Stimulated activated effector memory CD8-positive, alpha-beta T cell treated with anti-CD3 and anti-CD28 coated beads, Interleukin-12 subunit alpha, Interleukin-12 subunit beta, amount 100 ng/mL, for 72 hours (primary cell): Measurements from ENCODE around the gene LIF.

ENCODE experiments used
- ATAC-seq: fragments of 150-1000 bp; cut with Tn5 transposase; 2 replicates; pipeline ENCODE4 v1.10.0; 2021
- DNase-seq, 2 donors: peaks; one replicate each; pipeline ENCODE4 v3.0.0; 2021 to 2022; ENCODE audit warnings: low spot score in 2 of 2
- H3K27ac Mint-ChIP-seq: one replicate; pipeline ENCODE4 v1.8.0; 2022; ENCODE audit warnings: mild to moderate bottlenecking, mixed read lengths
- H3K36me3 Mint-ChIP-seq: one replicate; pipeline ENCODE4 v1.8.0; 2022; ENCODE audit warnings: mild to moderate bottlenecking, mixed read lengths
- H3K4me1 Mint-ChIP-seq: one replicate; pipeline ENCODE4 v1.8.0; 2022; ENCODE audit warnings: mixed read lengths
- H3K4me3 Mint-ChIP-seq: one replicate; pipeline ENCODE4 v1.8.0; 2022; ENCODE audit warnings: mild to moderate bottlenecking, mixed read lengths
- H3K9me3 Mint-ChIP-seq: one replicate; pipeline ENCODE4 v1.8.0; 2022; ENCODE audit warnings: mixed read lengths

LIF gene

DNA sequence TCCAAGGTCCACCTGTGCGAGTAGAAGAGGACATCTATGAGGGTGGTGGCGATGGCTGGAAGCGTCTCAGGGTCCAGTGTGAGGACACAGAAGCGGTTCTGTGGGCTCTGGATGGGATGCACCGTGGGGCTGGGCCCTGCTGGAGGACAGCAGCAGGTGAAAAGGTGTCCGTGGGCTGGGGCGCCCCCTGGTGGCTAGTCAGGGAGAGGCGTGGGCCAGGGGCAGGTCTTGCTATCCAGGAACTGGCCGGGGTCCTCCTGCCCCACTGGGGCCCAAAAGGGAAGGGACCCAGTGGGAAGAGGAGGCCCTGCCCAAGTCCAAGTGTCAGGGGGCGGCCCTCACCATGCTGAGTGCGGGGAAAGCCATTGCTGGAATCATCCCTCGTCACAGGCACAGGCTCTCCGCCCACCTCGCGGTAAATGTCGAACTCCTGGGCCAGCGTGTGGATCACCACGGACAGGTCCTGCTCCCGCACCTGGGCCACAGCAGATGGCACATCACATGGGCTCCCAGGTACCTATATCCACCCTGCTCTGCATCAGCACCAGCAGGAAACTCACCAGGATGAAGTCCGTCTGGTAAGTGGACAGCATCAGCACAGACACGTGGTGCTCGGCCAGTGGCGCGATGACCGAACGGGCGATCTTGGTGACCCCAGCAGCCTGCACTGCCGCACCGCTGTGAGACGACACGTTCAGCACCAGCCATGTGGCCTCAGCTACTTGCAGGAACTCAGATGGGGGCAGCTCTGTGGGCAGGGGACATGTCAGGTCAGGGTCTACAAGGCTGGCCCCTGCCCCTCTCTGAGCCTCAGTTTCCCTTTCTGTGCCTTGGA, 40.5 kb upstream of the LIF start:
- peak overlapping the region; percentile 84 for H3K4me3 Mint-ChIP-seq
- H3K9me3 Mint-ChIP-seq: no peaks in the 10 kb centered on the region

DNA sequence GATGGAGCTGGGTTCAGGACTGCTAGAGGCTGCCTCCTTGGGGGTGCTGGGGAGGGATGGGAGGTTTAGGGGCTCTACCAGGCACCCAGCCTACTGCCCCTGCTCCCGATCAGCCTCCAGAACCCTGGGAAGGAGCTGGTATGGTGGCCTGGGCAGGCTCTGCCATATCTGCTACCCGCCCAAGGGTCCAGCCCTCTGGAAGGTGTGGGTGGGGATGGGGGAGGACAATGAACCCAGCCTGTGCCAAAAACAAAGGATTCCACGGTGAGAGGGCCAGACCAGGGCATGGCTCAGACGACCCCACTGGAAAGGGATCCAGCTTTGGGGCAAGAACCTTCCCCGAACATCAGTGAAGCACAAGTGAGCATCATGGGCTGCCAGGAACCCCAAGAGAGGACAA, 39.8 kb upstream of the LIF start:
- ATAC-seq: no peak
- no peak for DNase-seq
- Mint-ChIP-seq H3K4me1 (peaks cover 41% of the 10 kb centered on the region), H3K36me3 (peaks cover 10% of the 10 kb centered on the region), H3K9me3 (no peaks in the 10 kb centered on the region), H3K4me3 (no peak overlapping the region), H3K27ac (peak overlapping the region; percentile 34)

More for the DNA sequence above, 40.5 kb upstream of the LIF start:
- peak; percentile 93 to 94 for DNase-seq
- H3K4me1 Mint-ChIP-seq: peaks cover 47% of the 10 kb centered on the region
- ATAC-seq: peak; percentile 48
- H3K27ac Mint-ChIP-seq: peak overlapping the region; percentile 34
- H3K36me3 Mint-ChIP-seq: peaks cover 13% of the 10 kb centered on the region

DNA sequence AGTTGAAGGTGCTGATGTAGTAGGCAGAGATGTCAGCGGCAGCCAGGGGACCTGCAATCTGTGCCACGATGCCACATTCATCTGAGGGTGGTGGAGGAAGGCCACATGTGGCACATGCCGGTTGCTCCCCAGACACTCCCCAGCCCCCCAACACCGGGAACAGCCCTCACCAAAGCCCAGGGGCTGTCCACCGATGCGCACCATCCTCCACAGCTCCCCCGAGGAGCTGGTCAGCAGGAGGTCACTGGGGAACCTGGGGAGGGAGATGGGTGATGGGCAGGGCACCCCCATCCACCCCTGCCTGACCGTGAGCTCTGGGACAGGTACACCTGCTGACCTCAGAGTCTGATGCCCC, 39.3 kb upstream of the LIF start:
- DNase-seq (no peak), ATAC-seq (no peak)
- Mint-ChIP-seq H3K4me1 (peaks cover 39% of the 10 kb centered on the region), H3K9me3 (no peaks in the 10 kb centered on the region), H3K36me3 (peaks cover 10% of the 10 kb centered on the region), H3K4me3 (no peak overlapping the region), H3K27ac (no peak overlapping the region)

- ATAC-seq: no peak
- Mint-ChIP-seq H3K9me3 (no peaks in the 10 kb centered on the region), H3K4me3 (no peak overlapping the region), H3K27ac (peak overlapping the region; percentile 56), H3K4me1 (peaks cover 34% of the 10 kb centered on the region), H3K36me3 (peaks cover 10% of the 10 kb centered on the region)
- DNase-seq: no peak
Measured at GRCh38 chr22:30285176-30285845, 38.8 kb upstream of the LIF start.

GRCh38 chr22:30284666-30285065, 38.1 kb upstream of the LIF start:
- H3K4me1 Mint-ChIP-seq: peaks cover 31% of the 10 kb centered on the region
- ATAC-seq (no peak), DNase-seq (no peak)
- no peak overlapping the region for H3K4me3 Mint-ChIP-seq
- peaks cover 5% of the 10 kb centered on the region for H3K36me3 Mint-ChIP-seq
- peak overlapping the region; percentile 56 for H3K27ac Mint-ChIP-seq
- no peaks in the 10 kb centered on the region for H3K9me3 Mint-ChIP-seq

DNA sequence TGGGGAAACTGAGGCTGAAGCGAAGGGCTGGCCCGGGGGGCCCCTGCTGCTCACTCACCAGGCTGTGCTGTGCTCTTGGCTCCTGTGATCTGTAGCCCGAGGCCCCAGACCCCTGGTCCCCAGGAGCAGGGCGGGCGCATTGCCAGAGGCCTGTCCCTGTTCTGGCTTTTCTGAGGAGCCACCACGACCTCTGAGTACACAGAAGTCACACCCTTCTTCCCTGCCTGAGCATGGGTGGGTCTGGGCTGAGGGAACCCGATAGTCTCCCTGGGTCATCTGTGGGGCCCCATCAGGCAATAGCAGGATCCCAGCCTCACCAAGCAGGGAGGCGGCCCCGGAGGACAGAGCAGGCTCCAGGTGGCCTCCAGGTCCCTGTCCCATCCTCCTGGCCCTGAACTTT, 37.6 kb upstream of the LIF start:
- DNase-seq: no peak
- no peaks in the 10 kb centered on the region for H3K9me3 Mint-ChIP-seq

DNA sequence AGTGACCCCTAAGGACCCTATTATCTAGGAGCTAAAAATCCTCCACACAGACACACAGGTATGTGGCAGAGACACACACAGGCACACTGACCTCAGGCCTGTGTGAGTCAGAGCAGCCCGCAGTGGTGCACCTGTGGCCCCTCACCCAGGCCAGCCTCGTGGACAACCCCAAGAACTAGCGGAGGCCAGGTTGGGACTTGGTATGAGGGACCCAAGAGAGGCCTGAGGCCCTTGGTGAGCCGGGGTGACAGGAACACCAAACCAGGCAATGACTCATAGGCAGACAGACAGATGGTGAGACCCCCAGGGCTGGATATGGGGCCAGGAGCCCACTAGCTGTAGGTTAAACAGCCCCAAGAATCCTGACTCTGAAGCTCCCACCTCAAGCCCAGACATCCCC, 36.8 kb upstream of the LIF start:
- peak overlapping the region; percentile 68 for H3K27ac Mint-ChIP-seq

More for the DNA sequence above, 37.6 kb upstream of the LIF start:
- Mint-ChIP-seq H3K27ac (peak overlapping the region; percentile 56), H3K36me3 (no peaks in the 10 kb centered on the region), H3K4me1 (peaks cover 34% of the 10 kb centered on the region), H3K4me3 (no peak overlapping the region)
- no peak for ATAC-seq

DNA sequence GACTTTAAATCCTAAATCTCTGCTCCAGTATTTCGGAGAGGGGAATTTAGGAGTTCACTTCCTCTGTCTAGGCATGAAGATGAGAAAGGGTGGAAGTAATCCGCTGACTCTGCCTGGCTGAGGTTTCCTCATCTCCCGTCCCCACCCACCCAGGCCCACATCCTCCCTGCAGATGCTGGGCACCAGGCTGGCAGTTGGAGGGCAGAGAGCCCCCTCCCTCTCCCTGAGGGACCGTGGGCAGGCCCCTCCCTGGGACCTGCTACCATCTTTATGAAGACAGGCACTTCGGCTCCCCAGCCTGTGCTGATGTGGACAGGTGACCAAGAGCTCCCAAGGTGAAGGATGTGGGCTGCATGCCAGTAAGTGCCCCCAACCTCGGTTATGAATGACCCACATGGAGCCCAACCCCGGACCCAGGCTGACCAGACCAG, 36.1 kb upstream of the LIF start:
- H3K36me3 Mint-ChIP-seq: no peaks in the 10 kb centered on the region

More for the DNA sequence above, 36.8 kb upstream of the LIF start:
- peaks cover 37% of the 10 kb centered on the region for H3K4me1 Mint-ChIP-seq
- DNase-seq (no peak), ATAC-seq (no peak)
- no peak overlapping the region for H3K4me3 Mint-ChIP-seq
- no peaks in the 10 kb centered on the region for H3K36me3 Mint-ChIP-seq
- H3K9me3 Mint-ChIP-seq: no peaks in the 10 kb centered on the region

DNA sequence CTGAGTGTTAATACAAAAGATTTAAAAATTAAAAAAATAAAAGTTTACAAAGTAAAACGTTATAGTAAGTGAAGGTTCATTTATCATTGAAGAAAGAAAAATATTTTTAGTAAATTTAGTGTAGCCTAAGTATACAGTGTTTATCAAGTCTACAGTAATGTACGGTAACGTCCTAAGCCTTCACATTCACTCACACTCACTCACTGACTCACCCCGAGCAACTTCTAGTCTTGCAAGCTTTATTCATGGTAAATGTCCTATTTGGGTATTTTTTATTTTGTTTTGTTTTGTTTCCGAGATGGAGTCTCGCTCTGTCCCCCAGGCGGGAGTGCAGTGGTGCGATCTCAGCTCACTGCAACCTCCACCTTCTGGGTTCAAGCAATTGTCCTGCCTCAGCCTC, 33.9 kb upstream of the LIF start:
- H3K27ac Mint-ChIP-seq: no peak overlapping the region

More for the DNA sequence above, 36.1 kb upstream of the LIF start:
- Mint-ChIP-seq H3K27ac (peak overlapping the region; percentile 68), H3K9me3 (no peaks in the 10 kb centered on the region), H3K4me1 (peaks cover 37% of the 10 kb centered on the region), H3K4me3 (no peak overlapping the region)
- ATAC-seq (no peak), DNase-seq (no peak)

DNA sequence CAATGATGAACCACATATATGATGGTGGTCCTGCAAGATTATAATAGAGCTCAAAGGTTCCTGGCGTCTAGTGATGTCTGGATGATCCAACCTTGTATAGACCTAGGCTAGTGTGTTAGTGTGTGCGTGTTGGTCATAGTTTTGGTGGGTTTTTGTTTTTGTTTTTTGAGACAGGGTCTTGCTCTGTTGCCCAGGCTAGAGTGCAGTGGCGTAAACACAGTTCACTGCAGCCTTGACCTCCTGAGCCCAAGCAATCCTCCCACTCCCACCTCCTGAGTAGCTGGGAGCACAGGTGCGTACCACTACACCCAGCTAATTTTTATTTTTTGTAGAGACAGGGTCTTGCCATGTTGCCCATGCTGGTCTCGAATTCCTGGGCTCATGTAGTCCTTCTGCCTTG, 33.4 kb upstream of the LIF start:
- Mint-ChIP-seq H3K4me3 (no peak overlapping the region), H3K4me1 (peaks cover 41% of the 10 kb centered on the region), H3K36me3 (no peaks in the 10 kb centered on the region), H3K9me3 (no peaks in the 10 kb centered on the region), H3K27ac (no peak overlapping the region)
- no peak for ATAC-seq
- DNase-seq: no peak

More for the DNA sequence above, 33.9 kb upstream of the LIF start:
- H3K36me3 Mint-ChIP-seq: no peaks in the 10 kb centered on the region
- ATAC-seq (no peak), DNase-seq (no peak)
- H3K4me1 Mint-ChIP-seq: peaks cover 37% of the 10 kb centered on the region
- no peak overlapping the region for H3K4me3 Mint-ChIP-seq
- no peaks in the 10 kb centered on the region for H3K9me3 Mint-ChIP-seq

DNA sequence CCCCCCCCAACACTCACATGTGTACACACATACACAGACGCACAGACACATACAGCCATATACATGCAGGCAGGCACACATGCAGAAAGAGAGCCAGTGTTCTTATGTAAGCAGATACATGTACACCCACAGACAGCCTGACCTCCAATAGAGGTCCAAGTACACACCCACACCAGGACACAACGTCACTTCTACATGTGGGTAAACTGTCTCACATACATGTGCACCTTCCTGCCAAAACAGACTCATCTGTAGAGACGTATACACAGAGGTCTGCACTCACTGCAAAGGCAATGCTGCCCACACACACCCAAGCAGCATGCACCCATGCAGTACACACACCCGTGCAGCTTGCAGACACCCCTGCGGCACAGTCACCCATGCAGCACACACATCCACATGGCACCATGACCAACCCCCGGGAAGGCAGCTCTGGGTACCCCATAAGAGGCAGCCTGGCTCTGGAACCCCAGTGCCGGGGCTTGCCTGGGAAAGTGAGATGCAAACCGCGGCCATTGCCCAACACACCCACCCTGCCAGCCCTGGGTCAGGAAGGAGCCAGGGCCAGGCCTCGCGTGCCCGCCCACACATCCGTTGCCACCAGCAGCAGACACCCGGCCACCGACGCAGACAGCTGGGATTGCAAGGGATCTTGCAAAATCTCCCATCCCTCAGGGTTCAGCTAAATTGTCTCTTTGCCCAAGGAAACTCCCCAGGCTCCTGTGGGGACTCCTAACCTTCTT, 32.7 kb upstream of the LIF start:
- ATAC-seq (peak; percentile 42), DNase-seq (no peak)
- H3K27ac Mint-ChIP-seq: no peak overlapping the region
- H3K4me1 Mint-ChIP-seq: peaks cover 45% of the 10 kb centered on the region
- no peaks in the 10 kb centered on the region for H3K36me3 Mint-ChIP-seq
- H3K9me3 Mint-ChIP-seq: no peaks in the 10 kb centered on the region
- H3K4me3 Mint-ChIP-seq: no peak overlapping the region

- H3K36me3 Mint-ChIP-seq: no peaks in the 10 kb centered on the region
- H3K4me3 Mint-ChIP-seq: no peak overlapping the region
- no peaks in the 10 kb centered on the region for H3K9me3 Mint-ChIP-seq
- peaks cover 56% of the 10 kb centered on the region for H3K4me1 Mint-ChIP-seq
- H3K27ac Mint-ChIP-seq: peak overlapping the region; percentile 4
- DNase-seq (no peak), ATAC-seq (no peak)
Measured at GRCh38 chr22:30277547-30278344, 31.2 kb upstream of the LIF start.

DNA sequence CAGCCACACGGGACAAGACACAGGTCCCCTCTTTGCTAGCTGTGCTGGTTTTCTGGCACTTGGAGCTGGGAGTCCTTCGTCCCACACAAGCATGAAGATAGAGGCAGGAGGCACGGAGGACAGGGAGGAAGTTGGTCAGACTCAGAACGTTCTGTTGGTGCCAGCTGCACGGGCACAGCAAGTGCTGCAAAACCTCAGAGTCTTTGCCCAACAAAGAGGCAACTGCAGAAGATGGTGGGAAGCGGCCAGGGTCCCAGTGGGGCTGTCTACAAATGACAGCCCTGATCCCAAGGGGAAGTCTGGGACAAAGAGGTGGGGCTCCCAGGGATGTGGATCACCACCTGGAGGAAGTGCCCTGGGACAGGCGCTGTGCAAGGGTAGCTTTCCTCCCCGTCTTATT, 29.5 kb upstream of the LIF start:
- Mint-ChIP-seq H3K27ac (peak overlapping the region; percentile 68), H3K36me3 (no peaks in the 10 kb centered on the region), H3K9me3 (no peaks in the 10 kb centered on the region), H3K4me1 (peaks cover 62% of the 10 kb centered on the region), H3K4me3 (no peak overlapping the region)
- ATAC-seq (no peak), DNase-seq (no peak)

DNA sequence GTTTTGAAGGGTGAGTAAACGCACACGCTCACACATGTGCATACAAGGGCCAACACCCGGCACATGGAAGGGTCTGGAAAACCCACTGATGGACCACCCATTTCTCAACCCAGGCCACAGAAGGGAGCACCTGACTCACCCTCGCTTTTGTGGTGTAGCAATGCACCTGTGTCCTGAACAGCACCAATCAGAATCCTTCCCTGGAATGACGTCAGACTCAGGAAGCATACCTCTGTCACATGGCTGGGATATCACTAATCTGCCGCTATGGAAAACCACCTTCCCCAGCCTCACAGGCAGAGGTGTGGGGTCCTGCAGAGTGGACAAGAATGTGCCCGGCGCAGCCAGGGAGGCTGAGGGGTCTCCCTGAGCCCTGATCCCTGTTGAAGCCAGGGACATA, 29.1 kb upstream of the LIF start:
- peaks cover 65% of the 10 kb centered on the region for H3K4me1 Mint-ChIP-seq
- H3K9me3 Mint-ChIP-seq: no peaks in the 10 kb centered on the region
- H3K27ac Mint-ChIP-seq: peak overlapping the region; percentile 68
- peak; percentile 25 for ATAC-seq
- DNase-seq: no peak
- peaks cover 2% of the 10 kb centered on the region for H3K36me3 Mint-ChIP-seq
- no peak overlapping the region for H3K4me3 Mint-ChIP-seq

GRCh38 chr22:30274437-30274812, 27.9 kb upstream of the LIF start:
- ATAC-seq (no peak), DNase-seq (no peak)
- Mint-ChIP-seq H3K4me1 (peaks cover 62% of the 10 kb centered on the region), H3K27ac (no peak overlapping the region), H3K4me3 (no peak overlapping the region), H3K9me3 (no peaks in the 10 kb centered on the region), H3K36me3 (peaks cover 12% of the 10 kb centered on the region)
